ENCODE results near the gene AASDHPPT.

AASDHPPT gene

DNA sequence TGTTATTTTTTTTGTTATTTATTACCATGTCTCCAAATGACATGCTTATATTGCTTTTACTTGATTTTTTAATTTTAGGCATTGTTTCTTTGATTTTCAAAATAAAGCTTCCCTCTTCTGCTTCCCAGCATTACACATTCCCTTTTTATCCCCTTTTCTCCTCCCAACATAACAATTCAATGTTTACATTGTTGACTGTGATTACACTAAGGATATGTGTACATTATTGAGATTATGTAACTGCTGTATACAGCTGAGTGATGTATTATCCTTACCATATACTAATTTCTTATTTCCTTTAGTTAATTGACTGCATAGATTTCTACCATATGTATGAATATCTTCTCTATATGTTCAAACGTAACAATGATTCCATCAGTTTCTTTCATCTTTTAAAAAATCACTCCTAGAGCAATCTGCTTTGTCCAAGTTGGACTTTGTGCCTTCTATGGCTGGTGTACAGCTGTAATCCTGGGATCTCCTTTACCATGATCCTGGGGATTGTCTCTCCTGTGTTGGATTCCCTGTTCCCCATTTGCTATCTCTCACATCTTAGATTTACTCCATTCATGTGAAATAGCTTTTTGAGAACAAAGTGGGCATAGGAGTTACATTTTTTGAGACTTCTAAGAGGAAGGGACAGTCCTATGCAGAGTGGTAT lies 21.6 kb downstream of the AASDHPPT start:
- CTCF ChIA-PET = interaction anchor here (0.5 to 1.4 kb wide), 3 partner anchors 23 to 1817 kb away, joined by 3 to 5 read pairs (median 5); no protein-coding TSS in a partner anchor

DNA sequence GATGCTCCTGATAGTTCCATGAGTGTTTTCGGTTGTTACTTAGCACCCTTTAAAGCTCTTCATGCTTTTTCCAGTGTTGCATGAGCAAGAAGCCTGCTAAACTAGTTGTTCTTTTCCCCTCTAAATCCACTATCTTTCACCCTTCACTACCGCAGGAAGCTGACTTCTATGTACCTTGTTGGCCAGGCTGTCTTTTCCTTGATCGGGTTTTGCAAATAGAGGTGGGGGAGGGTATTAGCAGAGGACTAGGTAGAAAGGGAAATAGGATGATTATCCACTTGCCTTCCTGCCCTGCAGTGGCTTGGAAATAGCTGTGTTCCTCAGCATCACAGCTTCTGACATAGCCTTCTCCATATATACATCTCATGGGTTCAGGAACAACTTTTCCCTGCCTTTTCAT lies 23.9 kb downstream of the AASDHPPT start:
- peaks cover 4 to 29% of the 10 kb centered on the region in 2 experiments; a peak in 2 of 3 replicates for H3K36me3 ChIP-seq (ENCODE audit: control insufficient read depth in 2 of 2, insufficient read depth in 1 of 2, low read length in 2 of 2)
- H3K9me3 ChIP-seq (ENCODE audit: control insufficient read depth, insufficient read depth, low read depth, low read length) = no peaks in the 10 kb centered on the region
- TF ChIP-seq ZNF350 (tag by site-specific recombination; IDR thresholded peaks at IDR 0.05) (no peak), ZNF2 (tag by site-specific recombination; IDR thresholded peaks at IDR 0.05) (no peak)
- no peaks in the 10 kb centered on the region for H3K4me1 ChIP-seq (ENCODE audit: control insufficient read depth, insufficient read depth, low read length)
- ChIA-PET CTCF (no interaction called here), POLR2A (no interaction called here)
- no peak overlapping the region for H3K27ac ChIP-seq (ENCODE audit: extremely low read depth, low read depth, low read length)
- H3K4me3 ChIP-seq (ENCODE audit: low read depth, low read length) = no peak overlapping the region

More for the DNA sequence above, 21.6 kb downstream of the AASDHPPT start:
- no peaks in the 10 kb centered on the region for H3K9me3 ChIP-seq (ENCODE audit: control insufficient read depth, insufficient read depth, low read depth, low read length)
- peaks cover 4 to 53% of the 10 kb centered on the region in 2 experiments; a peak in 2 of 3 replicates for H3K36me3 ChIP-seq (ENCODE audit: control insufficient read depth in 2 of 2, insufficient read depth in 1 of 2, low read length in 2 of 2)
- POLR2A ChIA-PET = no interaction called here
- H3K27ac ChIP-seq (ENCODE audit: extremely low read depth, low read depth, low read length) = no peak overlapping the region
- TF ChIP-seq ZNF248 (tag by site-specific recombination; IDR thresholded peaks at IDR 0.05) (no peak), ZNF302 (tag by site-specific recombination; IDR thresholded peaks at IDR 0.05; ENCODE audit: low read depth) (no peak), ZNF530 (tag by site-specific recombination; IDR thresholded peaks at IDR 0.05; ENCODE audit: low read depth) (no peak), ZNF843 (tag by site-specific recombination; IDR thresholded peaks at IDR 0.05) (no peak)
- no peaks in the 10 kb centered on the region for H3K4me1 ChIP-seq (ENCODE audit: control insufficient read depth, insufficient read depth, low read length)
- no peak overlapping the region for H3K4me3 ChIP-seq (ENCODE audit: low read depth, low read length)

- no peak overlapping the region for H3K27ac ChIP-seq (ENCODE audit: extremely low read depth, low read depth, low read length)
- no peak overlapping the region for H3K4me3 ChIP-seq (ENCODE audit: low read depth, low read length)
- H3K36me3 ChIP-seq (ENCODE audit: control insufficient read depth in 2 of 2, insufficient read depth in 1 of 2, low read length in 2 of 2) = peaks cover 4 to 25% of the 10 kb centered on the region in 2 experiments; a peak in 2 of 3 replicates
- no peak for TF ChIP-seq ZNF221 (tag by site-specific recombination; IDR thresholded peaks at IDR 0.05; ENCODE audit: borderline replicate concordance)
- TF ChIP-seq, protein P1, sequence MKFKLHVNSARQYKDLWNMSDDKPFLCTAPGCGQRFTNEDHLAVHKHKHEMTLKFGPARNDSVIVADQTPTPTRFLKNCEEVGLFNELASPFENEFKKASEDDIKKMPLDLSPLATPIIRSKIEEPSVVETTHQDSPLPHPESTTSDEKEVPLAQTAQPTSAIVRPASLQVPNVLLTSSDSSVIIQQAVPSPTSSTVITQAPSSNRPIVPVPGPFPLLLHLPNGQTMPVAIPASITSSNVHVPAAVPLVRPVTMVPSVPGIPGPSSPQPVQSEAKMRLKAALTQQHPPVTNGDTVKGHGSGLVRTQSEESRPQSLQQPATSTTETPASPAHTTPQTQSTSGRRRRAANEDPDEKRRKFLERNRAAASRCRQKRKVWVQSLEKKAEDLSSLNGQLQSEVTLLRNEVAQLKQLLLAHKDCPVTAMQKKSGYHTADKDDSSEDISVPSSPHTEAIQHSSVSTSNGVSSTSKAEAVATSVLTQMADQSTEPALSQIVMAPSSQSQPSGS (tag by site-specific recombination; IDR thresholded peaks at IDR 0.05; ENCODE audit: low read depth) = peak; percentile 44; the same call in 1 of the 2 replicates
- H3K9me3 ChIP-seq (ENCODE audit: control insufficient read depth, insufficient read depth, low read depth, low read length) = no peaks in the 10 kb centered on the region
- POLR2A ChIA-PET = no interaction called here
- CTCF ChIA-PET = no interaction called here
- no peaks in the 10 kb centered on the region for H3K4me1 ChIP-seq (ENCODE audit: control insufficient read depth, insufficient read depth, low read length)
Measured at GRCh38 chr11:106101819-106102218, 24.4 kb downstream of the AASDHPPT start.

DNA sequence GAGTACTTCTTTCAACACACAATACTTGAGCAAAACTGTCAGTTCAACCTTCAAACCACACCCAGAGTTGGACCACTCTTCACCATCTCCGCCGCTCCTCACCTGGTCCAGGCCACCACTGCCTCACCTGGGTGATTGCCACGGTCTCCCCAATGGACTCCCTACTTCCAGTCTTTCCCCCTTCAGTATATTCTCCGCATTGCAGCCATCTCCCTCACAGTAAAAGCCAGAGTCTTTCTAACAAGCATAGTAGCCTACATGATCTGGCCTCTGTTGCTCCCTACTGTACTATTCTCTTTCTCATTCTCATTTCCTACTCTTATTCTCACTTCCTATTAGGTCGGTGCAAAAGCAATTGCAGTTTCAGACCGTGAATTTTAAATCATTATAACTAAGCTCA lies 28.5 kb downstream of the AASDHPPT start:
- H3K4me3 ChIP-seq (ENCODE audit: low read depth, low read length) = no peak overlapping the region
- CTCF ChIA-PET = interaction anchor here (0.7 kb wide), 1 partner anchor 30 kb away, joined by 3 read pairs; no protein-coding TSS in a partner anchor
- H3K4me1 ChIP-seq (ENCODE audit: control insufficient read depth, insufficient read depth, low read length) = no peaks in the 10 kb centered on the region
- no peaks in the 10 kb centered on the region for H3K36me3 ChIP-seq (ENCODE audit: control insufficient read depth in 2 of 2, insufficient read depth in 1 of 2, low read length in 2 of 2)
- H3K9me3 ChIP-seq (ENCODE audit: control insufficient read depth, insufficient read depth, low read depth, low read length) = no peaks in the 10 kb centered on the region
- H3K27ac ChIP-seq (ENCODE audit: extremely low read depth, low read depth, low read length) = no peak overlapping the region
- POLR2A ChIA-PET = no interaction called here
- TF ChIP-seq ZNF843 (tag by site-specific recombination; IDR thresholded peaks at IDR 0.05) (no peak), PRDM2 (tag by site-specific recombination; IDR thresholded peaks at IDR 0.05; ENCODE audit: borderline replicate concordance) (no peak), ZNF629 (tag by site-specific recombination; IDR thresholded peaks at IDR 0.05) (no peak), ZNF37A (tag by site-specific recombination; IDR thresholded peaks at IDR 0.05) (no peak), ZNF23 (tag by site-specific recombination; IDR thresholded peaks at IDR 0.05; ENCODE audit: borderline replicate concordance) (no peak), KLF8 (tag by site-specific recombination; IDR thresholded peaks at IDR 0.05) (no peak), ZNF560 (tag by site-specific recombination; IDR thresholded peaks at IDR 0.05; ENCODE audit: borderline replicate concordance) (no peak), ZNF677 (tag by site-specific recombination; IDR thresholded peaks at IDR 0.05) (no peak), ZNF785 (tag by site-specific recombination; IDR thresholded peaks at IDR 0.05) (no peak), ZNF416 (tag by site-specific recombination; IDR thresholded peaks at IDR 0.05) (no peak)
- TF ChIP-seq, protein P2, sequence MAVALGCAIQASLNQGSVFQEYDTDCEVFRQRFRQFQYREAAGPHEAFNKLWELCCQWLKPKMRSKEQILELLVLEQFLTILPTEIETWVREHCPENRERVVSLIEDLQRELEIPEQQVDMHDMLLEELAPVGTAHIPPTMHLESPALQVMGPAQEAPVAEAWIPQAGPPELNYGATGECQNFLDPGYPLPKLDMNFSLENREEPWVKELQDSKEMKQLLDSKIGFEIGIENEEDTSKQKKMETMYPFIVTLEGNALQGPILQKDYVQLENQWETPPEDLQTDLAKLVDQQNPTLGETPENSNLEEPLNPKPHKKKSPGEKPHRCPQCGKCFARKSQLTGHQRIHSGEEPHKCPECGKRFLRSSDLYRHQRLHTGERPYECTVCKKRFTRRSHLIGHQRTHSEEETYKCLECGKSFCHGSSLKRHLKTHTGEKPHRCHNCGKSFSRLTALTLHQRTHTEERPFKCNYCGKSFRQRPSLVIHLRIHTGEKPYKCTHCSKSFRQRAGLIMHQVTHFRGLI (tag by site-specific recombination; IDR thresholded peaks at IDR 0.05) = no peak
